H1 (cell line): ENCODE data around the gene SPTBN1. TPM values are rescaled to one million over a fixed set of nuclear protein-coding genes. Genes with fewer than 3 reads are reported as not detected.
"Not testable (repeated sequence)": the region's sequence is repeated elsewhere in the genome, so short reads cannot be mapped to it uniquely, and the experiment has no call there.

Experiments used
- CTCF ChIA-PET: fragments of 300-600 bp; sonication (Branson Sonifier 250); formaldehyde crosslinking; loops from one replicate; lab custom pipeline; 2021; ENCODE audit not compliant: partially characterized antibody; lab: Charles Lee
- POLR2A ChIA-PET: fragments of 300-600 bp; sonication (Branson Sonifier 250); formaldehyde crosslinking; loops from one replicate; lab custom pipeline; 2021; ENCODE audit warnings: inconsistent platforms; ENCODE audit not compliant: partially characterized antibody; lab: Charles Lee
- DNase-seq, 2 experiments: peaks; one replicate each; pipeline versions ENCODE4 v3.0.0 to v3.0.0-alpha.2; 2010 to 2022; ENCODE audit warnings: low spot score in 2 of 2, low read depth in 1 of 2, mixed read lengths in 1 of 2
- FAIRE-seq: peaks from 2 replicates; lab custom pipeline; 2011; peaks lifted over from hg19 to GRCh38; lab: Jason Lieb, UNC
- H2AFZ ChIP-seq: 2 replicates; pipeline ENCODE4 v1.8.1; 2012; ENCODE audit warnings: low read length, inconsistent platforms
- H2AK5ac ChIP-seq: 2 replicates; pipeline ENCODE4 v1.6.1; 2013; ENCODE audit warnings: low read depth, low read length
- H2BK120ac ChIP-seq: replicated peaks from 2 replicates; pipeline ENCODE3; 2013; ENCODE audit warnings: low read depth, low read length, inconsistent platforms
- H2BK12ac ChIP-seq: 2 replicates; pipeline ENCODE4 v1.6.1; 2013; ENCODE audit warnings: low read depth, low read length
- H2BK15ac ChIP-seq: 2 replicates; pipeline ENCODE4 v1.6.1; 2013; ENCODE audit warnings: low read length
- H2BK20ac ChIP-seq: 2 replicates; pipeline ENCODE4 v1.6.1; 2013; ENCODE audit warnings: low read length
- H2BK5ac ChIP-seq: 2 replicates; pipeline ENCODE4 v1.6.1; 2013; ENCODE audit warnings: low read depth, low read length
- H3K14ac ChIP-seq: 2 replicates; pipeline ENCODE4 v1.6.1; 2013; ENCODE audit warnings: inconsistent platforms; ENCODE audit not compliant: insufficient read length
- H3K18ac ChIP-seq: 2 replicates; pipeline ENCODE4 v1.6.1; 2013; ENCODE audit warnings: low read length; ENCODE audit errors: extremely low read depth
- H3K23ac ChIP-seq: 2 replicates; pipeline ENCODE4 v1.6.1; 2013; ENCODE audit warnings: inconsistent platforms; ENCODE audit not compliant: insufficient read length
- H3K23me2 ChIP-seq: 2 replicates; pipeline ENCODE4 v1.6.1; 2013; ENCODE audit warnings: low read depth, low read length
- H3K27ac ChIP-seq: 2 replicates; pipeline ENCODE4 v1.6.1; 2011; ENCODE audit warnings: low read depth, low read length, inconsistent platforms
- H3K27me3 ChIP-seq, 4 experiments: replicated peaks in 1 of 4; 1 replicate in 1 of 4; 2 replicates in 3 of 4; pipeline versions ENCODE4 v1.6.1 to v1.8.1; 2011 to 2013; ENCODE audit warnings: low read length in 3 of 4, mild to moderate bottlenecking in 3 of 4, inconsistent platforms in 2 of 4, mixed read lengths in 2 of 4, moderate library complexity in 1 of 4; ENCODE audit not compliant: control insufficient read depth in 3 of 4, insufficient read depth in 3 of 4; ENCODE audit errors: extremely low read depth in 1 of 4
- H3K36me3 ChIP-seq, 4 experiments: 2 replicates each; pipeline versions ENCODE4 v1.6.1 to v1.8.1; 2011 to 2013; ENCODE audit warnings: mild to moderate bottlenecking in 4 of 4, low read length in 3 of 4, moderate library complexity in 2 of 4, control low read depth in 1 of 4, inconsistent platforms in 1 of 4; ENCODE audit not compliant: insufficient read depth in 4 of 4, control insufficient read depth in 2 of 4
- H3K4ac ChIP-seq: replicated peaks from 2 replicates; pipeline ENCODE3; 2013; ENCODE audit warnings: low read length, low read depth, mixed read lengths, inconsistent platforms; ENCODE audit not compliant: insufficient read length
- H3K4me1 ChIP-seq, 4 experiments: replicated peaks in 1 of 4; 1 replicate in 1 of 4; 2 replicates in 3 of 4; pipeline versions ENCODE4 v1.6.1 to v1.8.1; 2011 to 2013; ENCODE audit warnings: low read length in 3 of 4, inconsistent platforms in 2 of 4, mixed read lengths in 1 of 4; ENCODE audit not compliant: insufficient read depth in 4 of 4, control insufficient read depth in 3 of 4
- H3K4me2 ChIP-seq, 2 experiments: 2 replicates each; pipeline versions ENCODE4 v1.6.1 to v1.8.1; 2011 to 2013; ENCODE audit warnings: low read depth in 2 of 2, low read length in 2 of 2, control low read depth in 1 of 2, inconsistent platforms in 1 of 2, mild to moderate bottlenecking in 1 of 2; ENCODE audit not compliant: insufficient read depth in 1 of 2
- H3K4me3 ChIP-seq, 4 experiments: fragments of 200-600, 300-600 bp in 1 of 4; sonication (generic), shearing (Covaris generic), sonication (Bioruptor Twin) in 1 of 4; 2 replicates each; pipeline versions ENCODE4 v1.5.1 to v1.8.1; 2011 to 2016; ENCODE audit warnings: low read length in 4 of 4, low read depth in 3 of 4, control low read depth in 2 of 4, inconsistent platforms in 2 of 4, mild to moderate bottlenecking in 2 of 4, mixed read lengths in 1 of 4, moderate library complexity in 1 of 4; ENCODE audit not compliant: insufficient read depth in 2 of 4; ENCODE audit errors: extremely low read depth in 1 of 4
- H3K56ac ChIP-seq: replicated peaks from 2 replicates; pipeline ENCODE3; 2013; ENCODE audit warnings: low read depth, mild to moderate bottlenecking, mixed read lengths, low read length, inconsistent platforms; ENCODE audit not compliant: insufficient read length
- H3K79me1 ChIP-seq: 2 replicates; pipeline ENCODE4 v1.6.1; 2013; ENCODE audit warnings: low read depth, low read length, control low read depth
- H3K79me2 ChIP-seq, 2 experiments: 2 replicates each; pipeline versions ENCODE4 v1.6.1 to v1.8.1; 2012 to 2013; ENCODE audit warnings: low read length in 2 of 2, mild to moderate bottlenecking in 2 of 2, inconsistent platforms in 1 of 2; ENCODE audit not compliant: insufficient read depth in 2 of 2, control insufficient read depth in 1 of 2
- H3K9ac ChIP-seq, 4 experiments: replicated peaks in 1 of 4; 1 replicate in 1 of 4; 2 replicates in 3 of 4; pipeline versions ENCODE4 v1.6.1 to v1.8.1; 2011 to 2013; ENCODE audit warnings: low read depth in 3 of 4, low read length in 3 of 4, control low read depth in 2 of 4, mild to moderate bottlenecking in 2 of 4, moderate library complexity in 2 of 4, inconsistent platforms in 1 of 4; ENCODE audit errors: extremely low read depth in 1 of 4
- H3K9me3 ChIP-seq, 2 experiments: 2 replicates each; pipeline versions ENCODE4 v1.6.1 to v1.8.1; 2012 to 2013; ENCODE audit warnings: mild to moderate bottlenecking in 2 of 2, moderate library complexity in 2 of 2, control low read depth in 1 of 2, inconsistent platforms in 1 of 2, low read depth in 1 of 2, low read length in 1 of 2, mixed read lengths in 1 of 2; ENCODE audit not compliant: insufficient read depth in 2 of 2
- H4K20me1 ChIP-seq, 2 experiments: replicated peaks in 1 of 2; 2 replicates each; pipeline versions ENCODE3 to v1.8.1; 2011 to 2013; ENCODE audit warnings: inconsistent platforms in 2 of 2, low read length in 2 of 2, mild to moderate bottlenecking in 1 of 2; ENCODE audit not compliant: insufficient read depth in 2 of 2, control insufficient read depth in 1 of 2
- H4K5ac ChIP-seq: 2 replicates; pipeline ENCODE4 v1.6.1; 2013; ENCODE audit warnings: low read length, low read depth, mixed read lengths, inconsistent platforms; ENCODE audit not compliant: insufficient read length
- H4K8ac ChIP-seq: 2 replicates; pipeline ENCODE4 v1.8.0; 2013; ENCODE audit warnings: mild to moderate bottlenecking, moderate library complexity, low read length, inconsistent platforms; ENCODE audit not compliant: insufficient read depth; ENCODE audit errors: extremely low read depth
- H4K91ac ChIP-seq: replicated peaks from 2 replicates; pipeline ENCODE3; 2013; ENCODE audit warnings: low read length, mixed read lengths, inconsistent platforms; ENCODE audit not compliant: insufficient read length
- WGBS, 2 experiments: shearing (Covaris generic) in 1 of 2; methylation state at CpG; one replicate each; pipeline versions ENCODE4 v1.1.6 to v1.1.7; 2013 to 2015; ENCODE audit warnings: low lambda C conversion rate in 2 of 2, mixed read lengths in 2 of 2, inconsistent platforms in 1 of 2, low coverage in 1 of 2, missing lambda C conversion rate in 1 of 2; ENCODE audit not compliant: insufficient replicate concordance in 2 of 2, insufficient coverage in 1 of 2, insufficient read length in 1 of 2; ENCODE audit errors: extremely low coverage in 1 of 2, missing lambda C conversion rate in 1 of 2; 5-methylcytosine and 5-hydroxymethylcytosine counted together
- polyA plus RNA-seq, 7 experiments: library from polyadenylated mRNA; depleted of rRNA in 3 of 7; stranded (reverse) in 5 of 7; unstranded in 2 of 7; fragments of >200 nt in 5 of 7; fragments of 200-250 nt in 2 of 7; gene quantifications; 1 replicate in 5 of 7; 2 replicates in 1 of 7; 4 replicates in 1 of 7; pipeline versions ENCODE4 v1.2.1 to v1.2.3, GENCODE V29; 2011 to 2013; ENCODE audit warnings: missing spikeins in 2 of 7, mixed read lengths in 2 of 7
- total RNA-seq: library from RNA; stranded (reverse); fragmentation: NEBNext Ultra II Directional; extraction: Animal tissue kit (Norgen Biotek cat#: 25700); gene quantifications from 2 replicates; pipeline ENCODE4 v1.2.1, GENCODE V29; 2021

Gene SPTBN1
- total and polyA plus RNA-seq, 2 of the 8 experiments (the other 6 are each of a cell fraction or from before 2014, with no cell fraction given), result 31.8 to 180 TPM

DNA sequence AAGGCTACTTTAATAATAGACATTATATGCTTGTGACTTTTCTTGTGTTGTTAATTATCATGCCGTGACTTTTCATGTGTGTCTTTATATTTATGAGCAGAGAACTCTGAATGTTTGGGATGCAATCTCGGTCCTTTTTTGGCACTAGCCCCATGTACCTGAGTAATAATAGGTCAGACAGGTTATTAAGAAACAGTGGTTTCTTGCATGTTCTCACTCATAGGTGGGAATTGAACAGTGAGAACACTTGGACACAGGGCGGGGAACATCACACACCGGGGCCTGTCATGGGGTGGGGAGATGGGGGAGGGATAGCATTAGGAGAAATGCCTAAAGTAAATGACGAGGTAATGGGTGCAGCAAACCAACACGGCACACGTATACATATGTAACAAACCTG, 61.9 kb downstream of the SPTBN1 start:
- H4K5ac ChIP-seq, H2BK12ac ChIP-seq, H3K27me3 ChIP-seq, H3K56ac ChIP-seq, H2BK15ac ChIP-seq, POLR2A ChIA-PET, H3K18ac ChIP-seq, FAIRE-seq, H4K8ac ChIP-seq, H3K27ac ChIP-seq, H3K4me2 ChIP-seq, H3K4me3 ChIP-seq, H3K36me3 ChIP-seq, H3K4me1 ChIP-seq, H2BK20ac ChIP-seq, H3K14ac ChIP-seq, H3K79me2 ChIP-seq, H2BK120ac ChIP-seq, H2AFZ ChIP-seq, H3K23me2 ChIP-seq, H4K91ac ChIP-seq, H3K79me1 ChIP-seq, H2BK5ac ChIP-seq, H3K9ac ChIP-seq, DNase-seq, H4K20me1 ChIP-seq, H2AK5ac ChIP-seq, H3K23ac ChIP-seq, H3K9me3 ChIP-seq, H3K4ac ChIP-seq: not testable (repeated sequence)
- CTCF ChIA-PET, result interaction anchor here (1.3 to 2.2 kb wide), 2 partner anchors 16 to 103 kb away, joined by 4 to 6 read pairs; no protein-coding TSS in a partner anchor
- WGBS, 2 experiments, result 84% methylated on average over 4 of the region's 7 CpGs; no CpG with 5 or more reads in 1 of the 2 experiments
